NCI-H2196 (cell line): ENCODE data around the gene TNIK.
"Not testable (repeated sequence)": the region's sequence is repeated elsewhere in the genome, so short reads cannot be mapped to it uniquely, and the experiment has no call there.

Experiments used
- DNase-seq: peaks from one replicate; lab custom pipeline; 2025; ENCODE audit not compliant: unreplicated experiment; lab: John Stamatoyannopoulos, UW

TNIK gene

GRCh38 chr3:171446801-171447578 lies 13.2 kb downstream of the TNIK start:
- DNase-seq = no peak

GRCh38 chr3:171446301-171446700 lies 13.9 kb downstream of the TNIK start:
- no peak for DNase-seq

- no peak for DNase-seq
These were observed 14.5 kb downstream of the TNIK start for GRCh38 chr3:171445620-171446204.

- DNase-seq = no peak
These were observed 16.1 kb downstream of the TNIK start for GRCh38 chr3:171444001-171444690.

GRCh38 chr3:171443211-171443957 lies 16.8 kb downstream of the TNIK start:
- DNase-seq = no peak

GRCh38 chr3:171442184-171442583 lies 18.0 kb downstream of the TNIK start:
- no peak for DNase-seq

GRCh38 chr3:171441381-171441780 lies 18.8 kb downstream of the TNIK start:
- no peak for DNase-seq

- DNase-seq = no peak
These were observed 20.2 kb downstream of the TNIK start for GRCh38 chr3:171439996-171440395.

- DNase-seq = no peak
These were observed 23.0 kb downstream of the TNIK start for GRCh38 chr3:171437115-171437756.

- no peak for DNase-seq
These were observed 23.8 kb downstream of the TNIK start for GRCh38 chr3:171436380-171436779.

- DNase-seq = no peak
These were observed 24.4 kb downstream of the TNIK start for GRCh38 chr3:171435757-171436156.

GRCh38 chr3:171435143-171435542 lies 25.1 kb downstream of the TNIK start:
- no peak for DNase-seq

GRCh38 chr3:171432548-171432947 lies 27.7 kb downstream of the TNIK start:
- DNase-seq = no peak

- DNase-seq = no peak
These were observed 28.7 kb downstream of the TNIK start for GRCh38 chr3:171431550-171431949.

GRCh38 chr3:171430530-171430929 lies 29.7 kb downstream of the TNIK start:
- no peak for DNase-seq

GRCh38 chr3:171429635-171430034 lies 30.6 kb downstream of the TNIK start:
- DNase-seq = no peak

- DNase-seq = no peak
These were observed 31.3 kb downstream of the TNIK start for GRCh38 chr3:171428892-171429291.

GRCh38 chr3:171428321-171428787 lies 31.9 kb downstream of the TNIK start:
- DNase-seq = no peak

- DNase-seq = no peak
These were observed 32.4 kb downstream of the TNIK start for GRCh38 chr3:171427771-171428320.

GRCh38 chr3:171424063-171424462 lies 36.1 kb downstream of the TNIK start:
- not testable (repeated sequence) for DNase-seq
